Measurements from ENCODE around the gene PHAX. TPM values are rescaled to one million over a fixed set of nuclear protein-coding genes. Genes with fewer than 3 reads are reported as not detected.
A peak's percentile ranks its signal among the peaks of the same experiment; 100 is the strongest.

Gene PHAX
- total RNA-seq, 4 donors from 2014 or later = 57.3 to 83.4 (median 68.2) TPM

DNA sequence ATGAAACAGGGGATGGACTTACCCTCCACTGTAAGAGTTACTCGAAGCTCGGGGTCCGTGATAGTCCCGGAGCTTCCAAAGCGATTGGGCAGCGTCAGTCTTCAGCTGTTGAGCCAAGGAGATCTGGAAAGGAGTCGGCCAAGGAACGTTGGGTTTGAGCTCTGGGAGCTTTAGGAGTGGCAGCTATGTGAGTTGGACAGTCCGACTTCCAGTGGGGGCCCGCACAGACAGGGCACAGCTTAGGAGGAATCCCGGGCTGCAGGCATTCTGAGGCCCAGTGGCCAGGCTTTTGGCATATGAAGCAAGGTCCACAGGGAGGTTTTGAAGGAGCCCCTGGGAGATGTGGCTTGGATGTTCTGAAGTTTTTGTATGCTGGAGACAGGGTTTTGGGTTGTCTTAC is 72.7 kb downstream of the PHAX start:
- H3K9me3 ChIP-seq = peaks cover 0 to 9% (median 0%) of the 10 kb centered on the region in 3 donors
- no peaks in the 10 kb centered on the region for H3K4me1 ChIP-seq
- no peak overlapping the region for H3K27ac ChIP-seq
- H3K36me3 ChIP-seq = no peaks in the 10 kb centered on the region
- H3K4me3 ChIP-seq = no peak overlapping the region
- no peak for TF ChIP-seq POLR2AphosphoS5 (IDR thresholded peaks at IDR 0.05)
- TF ChIP-seq, protein P1, sequence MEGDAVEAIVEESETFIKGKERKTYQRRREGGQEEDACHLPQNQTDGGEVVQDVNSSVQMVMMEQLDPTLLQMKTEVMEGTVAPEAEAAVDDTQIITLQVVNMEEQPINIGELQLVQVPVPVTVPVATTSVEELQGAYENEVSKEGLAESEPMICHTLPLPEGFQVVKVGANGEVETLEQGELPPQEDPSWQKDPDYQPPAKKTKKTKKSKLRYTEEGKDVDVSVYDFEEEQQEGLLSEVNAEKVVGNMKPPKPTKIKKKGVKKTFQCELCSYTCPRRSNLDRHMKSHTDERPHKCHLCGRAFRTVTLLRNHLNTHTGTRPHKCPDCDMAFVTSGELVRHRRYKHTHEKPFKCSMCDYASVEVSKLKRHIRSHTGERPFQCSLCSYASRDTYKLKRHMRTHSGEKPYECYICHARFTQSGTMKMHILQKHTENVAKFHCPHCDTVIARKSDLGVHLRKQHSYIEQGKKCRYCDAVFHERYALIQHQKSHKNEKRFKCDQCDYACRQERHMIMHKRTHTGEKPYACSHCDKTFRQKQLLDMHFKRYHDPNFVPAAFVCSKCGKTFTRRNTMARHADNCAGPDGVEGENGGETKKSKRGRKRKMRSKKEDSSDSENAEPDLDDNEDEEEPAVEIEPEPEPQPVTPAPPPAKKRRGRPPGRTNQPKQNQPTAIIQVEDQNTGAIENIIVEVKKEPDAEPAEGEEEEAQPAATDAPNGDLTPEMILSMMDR (IDR thresholded peaks at IDR 0.05) = no peak
- no peak for TF ChIP-seq EP300 (IDR thresholded peaks at IDR 0.05)
- TF ChIP-seq POLR2A (IDR thresholded peaks at IDR 0.05) = no peak
- no peak for ATAC-seq
- peaks cover 3% of the 10 kb centered on the region for H3K27me3 ChIP-seq
- 40 to 63% methylated on average over 1 to 4 of the region's 11 CpGs for WGBS, 2 donors (ENCODE audit: low coverage in 1 of 2)

GRCh38 chr5:126674145-126674544 is 73.4 kb downstream of the PHAX start:
- no peaks in the 10 kb centered on the region for H3K36me3 ChIP-seq
- peaks cover 0 to 9% (median 0%) of the 10 kb centered on the region in 3 donors for H3K9me3 ChIP-seq
- no peak overlapping the region for H3K27ac ChIP-seq
- peaks cover 8% of the 10 kb centered on the region for H3K27me3 ChIP-seq
- no peak for ATAC-seq
- 52 to 82% methylated on average over 4 to 7 of the region's 7 CpGs for WGBS, 2 donors (ENCODE audit: low coverage in 1 of 2)
- H3K4me3 ChIP-seq = no peak overlapping the region
- TF ChIP-seq POLR2AphosphoS5 (IDR thresholded peaks at IDR 0.05) = no peak
- TF ChIP-seq EP300 (IDR thresholded peaks at IDR 0.05) = no peak
- H3K4me1 ChIP-seq = no peaks in the 10 kb centered on the region

DNA sequence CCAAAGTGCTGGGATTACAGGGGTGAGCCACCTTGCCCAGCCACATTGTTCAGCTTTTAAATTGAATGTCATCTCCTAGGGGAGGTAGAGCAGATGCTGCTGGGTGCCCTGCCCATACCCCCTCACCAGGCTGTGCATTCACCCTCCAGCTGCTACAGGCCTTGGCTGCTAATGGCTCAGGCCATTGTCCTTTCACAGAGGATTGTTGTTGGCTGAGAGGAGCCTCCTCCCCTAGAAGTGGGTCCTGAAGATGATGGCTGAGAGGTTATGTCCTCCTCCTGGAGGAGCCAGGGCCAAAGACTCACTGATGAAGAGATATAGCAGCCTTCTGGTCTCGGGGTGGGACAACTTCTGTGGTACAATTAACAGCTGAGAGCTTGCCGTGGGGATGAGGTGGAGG is 74.6 kb downstream of the PHAX start:
- H3K4me1 ChIP-seq = no peaks in the 10 kb centered on the region
- H3K9me3 ChIP-seq = peaks cover 0 to under 1% (median 0%) of the 10 kb centered on the region in 3 donors
- no peaks in the 10 kb centered on the region for H3K36me3 ChIP-seq
- H3K27ac ChIP-seq = no peak overlapping the region
- H3K4me3 ChIP-seq = no peak overlapping the region
- ATAC-seq = no peak
- peaks cover 8% of the 10 kb centered on the region for H3K27me3 ChIP-seq
- TF ChIP-seq POLR2AphosphoS5 (IDR thresholded peaks at IDR 0.05) = no peak
- no peak for TF ChIP-seq POLR2A (IDR thresholded peaks at IDR 0.05)
- TF ChIP-seq, protein P1 (IDR thresholded peaks at IDR 0.05) = no peak
- no peak for TF ChIP-seq EP300 (IDR thresholded peaks at IDR 0.05)
- WGBS, 2 donors (ENCODE audit: low coverage in 1 of 2) = 100% methylated on average over 2 of the region's 2 CpGs; no CpG with 5 or more reads in 1 of the 2 donors

DNA sequence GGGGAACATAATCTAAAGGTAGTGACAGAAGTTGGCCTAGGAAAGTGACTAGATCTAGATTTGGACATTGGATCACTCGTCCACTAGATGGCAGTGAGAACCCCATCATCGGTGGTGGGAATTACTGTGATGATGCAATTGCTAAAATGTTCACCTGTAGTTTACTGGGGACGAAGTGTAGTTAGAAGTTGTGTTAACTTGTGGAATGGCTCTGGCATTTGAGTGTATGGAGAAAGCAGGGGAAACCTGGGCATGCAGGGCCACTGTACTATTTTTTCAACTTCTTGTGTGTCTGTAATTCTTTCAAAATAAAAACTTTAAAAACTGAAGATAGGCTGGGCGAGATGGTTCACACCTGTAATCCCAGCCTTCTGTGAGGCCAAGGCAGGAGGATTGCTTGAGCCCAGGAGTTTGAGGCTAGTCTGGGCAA is 75.5 kb downstream of the PHAX start:
- no peak overlapping the region for H3K27ac ChIP-seq
- peaks cover 8% of the 10 kb centered on the region for H3K27me3 ChIP-seq
- peak; percentile 67 for ATAC-seq
- H3K4me3 ChIP-seq = no peak overlapping the region
- no peaks in the 10 kb centered on the region for H3K36me3 ChIP-seq
- TF ChIP-seq, protein P1 (IDR thresholded peaks at IDR 0.05) = peak; percentile 68 to 80 (median 78)
- TF ChIP-seq EP300 (IDR thresholded peaks at IDR 0.05) = no peak
- WGBS, 2 donors (ENCODE audit: low coverage in 1 of 2) = 24 to 26% methylated on average over 3 to 4 of the region's 4 CpGs
- H3K4me1 ChIP-seq = no peaks in the 10 kb centered on the region
- H3K9me3 ChIP-seq = no peaks in the 10 kb centered on the region

Small RNA genes lying within 50 kb of the gene (small RNA-seq; reads per million reads assigned to genes)
- gene BOLA3P3 (0 reads per million in 4 donors), gene RNU6-290P (0 reads per million in 4 donors)

Other genes with a start within 250 kb of the PHAX start
- 10 to 100 TPM; 47.7 to 66.0 (median 53.2) TPM for gene GRAMD2B, start 177.5 kb upstream of the PHAX start, total RNA-seq
- gene ALDH7A1, start 5.7 kb upstream of the PHAX start, total RNA-seq = 10 to 100 TPM; 13.6 to 23.4 (median 18.6) TPM
- 10 to 100 TPM in 1 of 4 donors, 1 to 10 TPM in 3; 3.2 to 14.3 (median 6.6) TPM for gene LMNB1, start 176.2 kb downstream of the PHAX start, total RNA-seq

Measured in gastroesophageal sphincter (tissue), 4 donors.